ENCODE results near the gene GREB1. TPM values are rescaled to one million over a fixed set of nuclear protein-coding genes. Genes with fewer than 3 reads are reported as not detected.

GREB1 gene
- total and polyA plus RNA-seq, 2 of the 13 experiments (the other 11 are each of a cell fraction or from before 2014, with no cell fraction given): 31.3 to 61.2 TPM

GRCh38 chr2:11624893-11625292 is 91.0 kb downstream of the GREB1 start:
- H3K27ac ChIP-seq (ENCODE audit: extremely low read length, insufficient read depth, low read length): no peak overlapping the region
- H3K27me3 ChIP-seq (ENCODE audit: control insufficient read depth in 1 of 2, insufficient read depth in 2 of 2, low read length in 2 of 2): no peaks in the 10 kb centered on the region
- no peak overlapping the region for H2AFZ ChIP-seq (ENCODE audit: low read length)
- no peaks in the 10 kb centered on the region for H3K9me3 ChIP-seq (ENCODE audit: low read length)
- no peaks in the 10 kb centered on the region for H3K79me2 ChIP-seq (ENCODE audit: insufficient read depth, low read length)
- no peaks in the 10 kb centered on the region for H3K4me1 ChIP-seq (ENCODE audit: insufficient read depth, low read length)
- WGBS (ENCODE audit: low lambda C conversion rate): 97% methylated on average over 10 of the region's 10 CpGs
- no peak overlapping the region for H3K4me2 ChIP-seq (ENCODE audit: low read depth, low read length)
- FAIRE-seq (no peak), DNase-seq (ENCODE audit: low spot score) (no peak), ATAC-seq (no peak)
- H4K20me1 ChIP-seq (ENCODE audit: insufficient read depth, low read length): no peaks in the 10 kb centered on the region; the same call in 1 of the 2 replicates
- H3K36me3 ChIP-seq (replicated peaks in 1 of 2; ENCODE audit: control insufficient read depth in 1 of 2, insufficient read depth in 2 of 2, low read length in 2 of 2): peaks cover 61 to 99% of the 10 kb centered on the region in 2 experiments
- intact Hi-C loops (cut with micrococcal nuclease; ENCODE audit: unreplicated experiment) (no loop called here), in situ Hi-C loops (cut with HindIII; ENCODE audit: extremely low pct_ligation_motif_present, low pct_unique_long_range_greater_than_20kb) (no loop called here)
- CTCF ChIA-PET (ENCODE audit: low intra/inter-chr PET ratio, low total read pairs): no interaction called here
- H3K9ac ChIP-seq (ENCODE audit: insufficient read depth, low read depth, low read length): no peak overlapping the region
- no peak overlapping the region for H3K4me3 ChIP-seq (replicated peaks in 1 of 3; ENCODE audit: insufficient read depth in 1 of 3, low read depth in 2 of 3, low read length in 3 of 3)
- no TSS peak for BruUV-seq (replicated peaks)
- POLR2A ChIA-PET: no interaction called here
- no peak for TF ChIP-seq GFI1 (CRISPR knock-in tag; IDR thresholded peaks at IDR 0.05; ENCODE audit: borderline replicate concordance)
- TF ChIP-seq FOXJ3 (CRISPR knock-in tag; IDR thresholded peaks at IDR 0.05; ENCODE audit: borderline replicate concordance): no peak
- TF ChIP-seq BHLHE40 (IDR thresholded peaks at IDR 0.05; ENCODE audit: low read length): no peak
- TF ChIP-seq ZNF878 (CRISPR knock-in tag; IDR thresholded peaks at IDR 0.05): no peak
- no peak for TF ChIP-seq TRIM22 (IDR thresholded peaks at IDR 0.05)
- TF ChIP-seq ZNF773 (CRISPR knock-in tag; IDR thresholded peaks at IDR 0.05; ENCODE audit: borderline replicate concordance): no peak
- no peak for TF ChIP-seq ZBTB7B (CRISPR knock-in tag; IDR thresholded peaks at IDR 0.05)
- TF ChIP-seq, protein P1, sequence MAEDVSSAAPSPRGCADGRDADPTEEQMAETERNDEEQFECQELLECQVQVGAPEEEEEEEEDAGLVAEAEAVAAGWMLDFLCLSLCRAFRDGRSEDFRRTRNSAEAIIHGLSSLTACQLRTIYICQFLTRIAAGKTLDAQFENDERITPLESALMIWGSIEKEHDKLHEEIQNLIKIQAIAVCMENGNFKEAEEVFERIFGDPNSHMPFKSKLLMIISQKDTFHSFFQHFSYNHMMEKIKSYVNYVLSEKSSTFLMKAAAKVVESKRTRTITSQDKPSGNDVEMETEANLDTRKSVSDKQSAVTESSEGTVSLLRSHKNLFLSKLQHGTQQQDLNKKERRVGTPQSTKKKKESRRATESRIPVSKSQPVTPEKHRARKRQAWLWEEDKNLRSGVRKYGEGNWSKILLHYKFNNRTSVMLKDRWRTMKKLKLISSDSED (CRISPR knock-in tag; IDR thresholded peaks at IDR 0.05): no peak
- TF ChIP-seq, protein P2, sequence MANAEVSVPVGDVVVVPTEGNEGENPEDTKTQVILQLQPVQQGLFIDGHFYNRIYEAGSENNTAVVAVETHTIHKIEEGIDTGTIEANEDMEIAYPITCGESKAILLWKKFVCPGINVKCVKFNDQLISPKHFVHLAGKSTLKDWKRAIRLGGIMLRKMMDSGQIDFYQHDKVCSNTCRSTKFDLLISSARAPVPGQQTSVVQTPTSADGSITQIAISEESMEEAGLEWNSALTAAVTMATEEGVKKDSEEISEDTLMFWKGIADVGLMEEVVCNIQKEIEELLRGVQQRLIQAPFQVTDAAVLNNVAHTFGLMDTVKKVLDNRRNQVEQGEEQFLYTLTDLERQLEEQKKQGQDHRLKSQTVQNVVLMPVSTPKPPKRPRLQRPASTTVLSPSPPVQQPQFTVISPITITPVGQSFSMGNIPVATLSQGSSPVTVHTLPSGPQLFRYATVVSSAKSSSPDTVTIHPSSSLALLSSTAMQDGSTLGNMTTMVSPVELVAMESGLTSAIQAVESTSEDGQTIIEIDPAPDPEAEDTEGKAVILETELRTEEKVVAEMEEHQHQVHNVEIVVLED (CRISPR knock-in tag; IDR thresholded peaks at IDR 0.05; ENCODE audit: borderline replicate concordance): no peak
- TF ChIP-seq, protein P3, sequence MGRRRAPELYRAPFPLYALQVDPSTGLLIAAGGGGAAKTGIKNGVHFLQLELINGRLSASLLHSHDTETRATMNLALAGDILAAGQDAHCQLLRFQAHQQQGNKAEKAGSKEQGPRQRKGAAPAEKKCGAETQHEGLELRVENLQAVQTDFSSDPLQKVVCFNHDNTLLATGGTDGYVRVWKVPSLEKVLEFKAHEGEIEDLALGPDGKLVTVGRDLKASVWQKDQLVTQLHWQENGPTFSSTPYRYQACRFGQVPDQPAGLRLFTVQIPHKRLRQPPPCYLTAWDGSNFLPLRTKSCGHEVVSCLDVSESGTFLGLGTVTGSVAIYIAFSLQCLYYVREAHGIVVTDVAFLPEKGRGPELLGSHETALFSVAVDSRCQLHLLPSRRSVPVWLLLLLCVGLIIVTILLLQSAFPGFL (CRISPR knock-in tag; IDR thresholded peaks at IDR 0.05): no peak
- no peak for TF ChIP-seq XRCC5 (optimal IDR thresholded peaks at IDR 0.05; ENCODE audit: low read length)
- no peak for TF ChIP-seq ZFP90 (CRISPR knock-in tag; IDR thresholded peaks at IDR 0.05; ENCODE audit: borderline replicate concordance)

Data from HepG2 (cell line).